Activated naive CD4-positive, alpha-beta T cell treated with anti-CD3 and anti-CD28 coated beads for 36 hours (primary cell): ENCODE measurements around the gene HTR3C. TPM values are rescaled to one million over a fixed set of nuclear protein-coding genes. Genes with fewer than 3 reads are reported as not detected.
"Not testable (repeated sequence)": the region's sequence is repeated elsewhere in the genome, so short reads cannot be mapped to it uniquely, and the experiment has no call there.

Experiments used
- CTCF ChIA-PET: fragments of 350-600 bp; sonication (Branson Sonifier 250); formaldehyde crosslinking; loops from one replicate; lab custom pipeline; 2021; ENCODE audit warnings: antibody characterized with exemption; lab: Charles Lee
- DNase-seq: peaks from one replicate; pipeline ENCODE4 v3.0.0-alpha.2; 2020
- H3K27ac Mint-ChIP-seq: one replicate; pipeline ENCODE4 v1.8.0; 2021; ENCODE audit warnings: mild to moderate bottlenecking, mixed read lengths
- H3K27me3 Mint-ChIP-seq: one replicate; pipeline ENCODE4 v1.8.0; 2021; ENCODE audit warnings: low read depth, mixed read lengths
- H3K36me3 Mint-ChIP-seq: one replicate; pipeline ENCODE4 v1.8.0; 2021; ENCODE audit warnings: low read depth, mixed read lengths
- H3K4me1 Mint-ChIP-seq: one replicate; pipeline ENCODE4 v1.8.0; 2021; ENCODE audit warnings: low read depth, mixed read lengths
- H3K4me3 Mint-ChIP-seq: one replicate; pipeline ENCODE4 v1.8.0; 2021; ENCODE audit warnings: mild to moderate bottlenecking, moderate library complexity, mixed read lengths
- H3K9me3 Mint-ChIP-seq: one replicate; pipeline ENCODE4 v1.8.0; 2021; ENCODE audit warnings: mixed read lengths
- intact Hi-C: fragments of 100-400 bp; cut with micrococcal nuclease; formaldehyde crosslinking; loops from one replicate; pipeline ENCODE4 v1.15.1; 2023
- total RNA-seq, 2 experiments: library from RNA; stranded (reverse); gene quantifications; one replicate each; pipeline ENCODE4 v1.2.3, GENCODE V29; 2021

HTR3C gene
- total RNA-seq, 2 experiments from 2014 or later, result not detected

DNA sequence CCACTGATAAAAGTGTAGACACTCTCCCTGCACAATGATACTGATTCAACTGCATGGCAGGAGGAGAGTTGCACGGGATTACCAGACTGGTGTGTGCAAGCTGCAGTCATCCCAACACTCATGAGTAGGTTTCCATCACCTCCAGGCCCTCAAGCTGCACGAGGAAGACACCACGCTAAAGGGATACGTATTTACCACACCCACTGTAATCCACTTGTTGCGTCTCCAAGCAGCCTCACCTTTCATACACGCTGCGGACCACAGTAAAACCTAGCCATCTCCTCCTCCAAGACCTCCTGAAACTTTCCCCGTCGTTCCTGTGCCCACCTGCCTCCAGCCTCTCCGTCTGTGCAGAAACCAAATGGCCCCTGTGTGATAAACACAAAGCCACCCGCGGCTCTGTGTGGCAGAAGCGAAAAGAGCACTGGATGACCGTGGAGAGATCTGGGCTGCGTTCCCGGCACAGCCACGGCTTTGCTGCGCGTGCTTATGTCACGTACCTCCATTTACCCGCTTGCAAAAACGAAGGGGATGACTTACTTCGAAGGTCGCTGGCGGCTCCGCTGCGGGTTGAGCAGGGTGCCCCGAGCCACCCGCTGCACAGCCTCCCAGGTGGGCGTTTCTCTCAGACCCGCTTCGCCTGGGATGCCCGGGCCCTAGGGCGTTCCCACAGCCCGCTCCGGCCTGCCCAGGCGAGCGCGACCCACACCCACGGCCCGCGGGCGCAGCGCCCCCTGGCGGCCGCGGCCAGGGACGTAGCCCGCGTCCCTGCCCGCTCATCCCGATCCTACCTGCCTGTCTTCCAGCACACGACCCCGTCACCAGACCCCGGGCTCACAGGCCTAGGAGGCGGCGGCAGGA, 35.8 kb upstream of the HTR3C start:
- intact Hi-C loops, result loop anchor here (1.0 to 5.0 kb wide), 9 partner anchors 113 to 548 kb away; partner anchors contain the start of genes AP2M1, EEF1AKMT4, EIF2B5 and PARL
- H3K27me3 Mint-ChIP-seq, result no peaks in the 10 kb centered on the region
- H3K36me3 Mint-ChIP-seq, result peaks cover 6% of the 10 kb centered on the region

DNA sequence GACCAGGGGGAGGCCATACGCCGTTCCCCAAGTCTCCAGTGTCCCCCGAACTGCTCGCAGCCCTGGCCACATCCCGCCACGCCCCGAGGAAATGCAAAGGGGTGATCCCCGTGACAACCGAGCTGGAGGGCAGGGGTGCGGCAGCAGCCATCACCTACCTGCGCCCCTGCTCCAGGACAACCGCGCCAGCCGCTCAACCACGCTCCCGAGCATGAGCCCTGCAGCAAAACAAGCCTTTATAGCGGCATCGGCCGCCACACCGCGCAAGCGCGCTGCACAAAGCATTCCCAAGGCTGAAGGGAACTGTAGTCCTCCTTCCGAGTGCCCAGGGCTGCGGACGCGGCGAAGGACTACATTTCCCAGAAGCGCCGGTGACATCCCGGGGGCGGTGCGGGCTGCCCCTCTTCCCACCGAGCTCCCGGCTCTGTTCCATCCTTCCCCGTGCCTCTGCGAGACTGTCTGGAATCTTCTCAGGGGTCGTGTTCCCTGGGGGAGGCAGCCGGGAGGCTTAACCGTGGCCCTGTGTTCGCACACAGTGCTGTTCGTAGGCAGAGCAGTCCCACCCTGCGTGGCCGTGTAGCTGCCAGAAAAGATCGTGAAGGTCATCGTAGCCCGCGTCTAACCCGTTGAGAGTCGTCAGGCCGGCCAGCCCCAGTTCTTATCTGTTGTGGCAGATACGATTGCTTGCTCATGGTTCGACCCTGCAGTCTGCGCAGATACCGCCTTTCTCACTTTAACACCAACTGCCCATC, 35.0 kb upstream of the HTR3C start, which contains the start of gene ABCC5:
ABCC5 (minus strand) TSS at position 213 of the 752 bp plus-strand sequence. CDS start 3,492 bp downstream, outside the sequence.
- Mint-ChIP-seq H3K36me3 (peaks cover 5% of the 10 kb centered on the region), H3K9me3 (no peaks in the 10 kb centered on the region), H3K27ac (peak within 1 kb of the TSS; percentile 77), H3K4me1 (peaks cover 16% of the 10 kb centered on the region), H3K27me3 (no peaks in the 10 kb centered on the region), H3K4me3 (peak within 1 kb of the TSS; percentile 98)
- intact Hi-C loops, result loop anchor here (1.0 to 5.0 kb wide), 9 partner anchors 114 to 549 kb away; partner anchors contain the start of genes AP2M1, EEF1AKMT4, EIF2B5 and PARL
- DNase-seq, result peak; percentile 88
- CTCF ChIA-PET, result interaction anchor here (0.5 to 2.0 kb wide), 9 partner anchors 11 to 141 kb away, joined by 3 to 12 read pairs (median 4); no protein-coding TSS in a partner anchor

More for the DNA sequence above, 35.8 kb upstream of the HTR3C start:
- peak; percentile 36 for DNase-seq
- H3K9me3 Mint-ChIP-seq, result no peaks in the 10 kb centered on the region
- H3K4me1 Mint-ChIP-seq, result peaks cover 16% of the 10 kb centered on the region
- CTCF ChIA-PET, result interaction anchor here (0.8 to 3.2 kb wide), 8 partner anchors 10 to 121 kb away, joined by 3 to 27 read pairs (median 4); partner anchors contain the start of gene HTR3C
- peak overlapping the region; percentile 77 for H3K27ac Mint-ChIP-seq
- peak overlapping the region; percentile 98 for H3K4me3 Mint-ChIP-seq

DNA sequence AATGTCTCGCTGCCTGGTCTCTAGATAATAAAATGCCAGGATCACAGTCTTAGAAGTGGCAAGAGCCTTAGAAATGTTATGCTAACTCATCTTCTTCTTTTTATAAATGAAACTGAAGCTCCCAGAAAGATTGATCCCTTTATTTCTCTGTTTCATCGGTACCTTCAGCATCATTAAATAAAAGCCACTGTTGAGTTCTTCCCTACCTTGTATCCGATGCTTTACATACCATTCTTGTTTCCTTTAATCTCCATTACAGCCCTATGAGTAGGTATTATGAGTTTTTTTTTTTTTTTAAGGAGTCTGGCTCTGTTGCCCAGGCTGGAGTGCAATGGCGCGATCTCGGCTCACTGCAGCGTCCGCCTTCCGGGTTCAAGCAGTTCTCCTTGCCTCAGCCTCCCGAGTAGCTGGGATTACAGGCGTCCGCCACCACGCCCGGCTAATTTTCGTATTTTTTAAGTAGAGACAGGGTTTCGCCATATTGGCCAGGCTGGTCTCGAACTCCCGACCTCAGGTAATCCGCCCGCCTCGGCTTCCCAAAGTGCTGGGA, 34.3 kb upstream of the HTR3C start:
- Mint-ChIP-seq H3K4me1 (peaks cover 16% of the 10 kb centered on the region), H3K36me3 (peaks cover 4% of the 10 kb centered on the region), H3K4me3 (peak overlapping the region; percentile 98), H3K27me3 (no peaks in the 10 kb centered on the region), H3K9me3 (no peaks in the 10 kb centered on the region), H3K27ac (no peak overlapping the region)
- intact Hi-C loops, result loop anchor here (5.0 kb wide), 2 partner anchors 136 to 279 kb away; partner anchors contain the start of genes PARL and PSMD2
- CTCF ChIA-PET, result interaction anchor here (0.7 to 2.0 kb wide), 6 partner anchors 12 to 121 kb away, joined by 3 to 12 read pairs (median 4); no protein-coding TSS in a partner anchor
- no peak for DNase-seq

DNA sequence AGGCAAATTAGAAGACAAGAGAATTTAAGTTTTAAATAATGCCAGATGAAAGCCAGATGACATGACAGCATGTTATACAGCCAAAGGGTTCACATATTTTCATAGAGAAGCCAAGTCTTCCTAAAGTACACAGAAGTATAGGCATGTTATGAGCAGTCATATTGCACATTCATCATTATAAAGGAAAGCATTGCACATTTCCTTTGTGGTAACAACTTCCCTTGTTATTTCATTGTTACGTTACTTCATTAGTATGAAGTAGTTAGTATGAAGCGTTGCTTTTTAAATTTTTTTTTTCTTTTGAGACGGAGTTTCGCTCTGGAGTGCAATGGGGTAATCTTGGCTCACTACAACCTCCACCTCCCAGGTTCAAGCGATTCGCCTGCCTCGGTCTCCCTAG, 30.5 kb upstream of the HTR3C start:
- Mint-ChIP-seq H3K4me3 (no peak overlapping the region), H3K9me3 (no peaks in the 10 kb centered on the region), H3K27me3 (no peaks in the 10 kb centered on the region), H3K36me3 (no peaks in the 10 kb centered on the region), H3K27ac (no peak overlapping the region), H3K4me1 (peaks cover 3% of the 10 kb centered on the region)
- intact Hi-C loops, result loop anchor here (1.0 kb wide), 1 partner anchor 113 kb away; the partner anchor contains the start of gene EIF2B5
- no peak for DNase-seq
- CTCF ChIA-PET, result interaction anchor here (0.8 kb wide), 1 partner anchor 10 kb away, joined by 3 read pairs; no protein-coding TSS in a partner anchor

DNA sequence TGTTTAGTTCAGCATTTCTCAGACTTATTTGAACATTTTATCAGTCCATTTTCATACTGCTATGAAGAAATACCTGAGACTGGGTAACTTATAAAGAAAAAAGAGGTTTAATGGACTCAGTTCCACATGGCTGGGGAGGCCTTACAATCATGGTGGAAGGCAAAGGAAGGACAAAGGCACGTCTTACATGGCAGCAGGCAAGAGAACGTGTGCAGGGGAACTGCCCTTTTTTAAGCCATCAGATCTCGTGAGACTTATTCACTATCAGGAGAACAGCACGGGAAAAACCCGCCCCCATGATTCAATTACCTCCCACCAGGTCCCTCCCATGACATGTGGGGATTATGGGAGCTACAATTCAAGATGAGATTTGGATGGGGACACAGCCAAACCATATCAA, 27.6 kb upstream of the HTR3C start:
- H3K27ac Mint-ChIP-seq, H3K36me3 Mint-ChIP-seq, H3K9me3 Mint-ChIP-seq, H3K27me3 Mint-ChIP-seq, DNase-seq, H3K4me1 Mint-ChIP-seq, intact Hi-C loops, H3K4me3 Mint-ChIP-seq: not testable (repeated sequence)
- CTCF ChIA-PET, result interaction anchor here (0.7 kb wide), 1 partner anchor 222 kb away, joined by 3 read pairs; no protein-coding TSS in a partner anchor

DNA sequence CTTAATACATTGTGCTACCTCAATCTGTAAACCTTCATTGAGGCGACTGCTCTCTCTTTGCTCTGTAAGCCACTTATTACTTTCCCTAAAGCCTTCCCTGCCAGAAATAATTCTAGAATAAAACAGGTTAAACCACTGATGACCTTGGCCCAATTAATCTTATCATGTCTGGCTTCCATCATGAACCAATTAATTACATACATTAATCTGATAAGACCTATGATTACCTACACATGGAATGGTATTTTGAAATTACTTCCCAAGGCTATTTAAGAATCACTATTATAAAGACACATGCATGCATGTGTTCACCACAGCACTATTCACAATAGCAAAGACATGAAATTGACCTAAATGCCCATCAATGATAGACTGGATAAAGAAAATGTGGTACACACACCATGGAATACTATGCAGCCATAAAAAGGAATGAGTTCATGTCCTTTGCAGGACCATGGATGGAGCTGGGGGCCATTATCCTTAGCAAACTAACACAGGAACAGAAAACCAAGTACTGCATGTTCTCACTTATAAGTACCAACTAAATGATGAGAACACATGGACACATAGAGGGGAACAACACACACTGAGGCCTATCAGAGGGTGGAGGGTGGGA, 24.5 kb upstream of the HTR3C start:
- CTCF ChIA-PET, H3K4me1 Mint-ChIP-seq, intact Hi-C loops: not testable (repeated sequence)

DNA sequence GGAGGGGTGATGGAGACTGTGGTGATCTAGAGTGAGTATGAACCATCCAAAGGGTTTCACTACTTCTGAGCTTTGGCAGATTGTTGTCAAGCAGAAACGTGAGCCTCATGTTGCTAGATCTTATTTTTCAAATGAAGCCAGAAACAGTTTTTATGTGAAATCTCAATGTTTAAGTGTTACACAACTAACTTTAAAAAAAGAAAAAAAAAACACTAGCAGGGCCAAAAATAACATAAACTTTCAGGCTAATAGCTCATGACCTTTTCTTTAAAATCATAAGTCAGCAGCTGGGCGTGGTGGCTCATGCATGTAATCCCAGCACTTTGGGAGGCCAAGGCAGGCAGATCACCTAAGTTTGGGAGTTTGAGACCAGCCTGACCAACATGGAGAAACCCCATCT, 23.4 kb upstream of the HTR3C start:
- CTCF ChIA-PET, result interaction anchor here (0.7 kb wide), 1 partner anchor 822 kb away, joined by 6 read pairs; no protein-coding TSS in a partner anchor
- intact Hi-C loops, result no loop called here
- peaks cover 3% of the 10 kb centered on the region for H3K27me3 Mint-ChIP-seq
- no peaks in the 10 kb centered on the region for H3K4me1 Mint-ChIP-seq
- no peaks in the 10 kb centered on the region for H3K36me3 Mint-ChIP-seq
- H3K4me3 Mint-ChIP-seq, result no peak overlapping the region
- DNase-seq, result no peak
- H3K27ac Mint-ChIP-seq, result no peak overlapping the region
- H3K9me3 Mint-ChIP-seq, result no peaks in the 10 kb centered on the region

More for the DNA sequence above, 24.5 kb upstream of the HTR3C start:
- H3K36me3 Mint-ChIP-seq, DNase-seq, H3K27me3 Mint-ChIP-seq, H3K4me3 Mint-ChIP-seq, H3K9me3 Mint-ChIP-seq, H3K27ac Mint-ChIP-seq: not testable (repeated sequence)

DNA sequence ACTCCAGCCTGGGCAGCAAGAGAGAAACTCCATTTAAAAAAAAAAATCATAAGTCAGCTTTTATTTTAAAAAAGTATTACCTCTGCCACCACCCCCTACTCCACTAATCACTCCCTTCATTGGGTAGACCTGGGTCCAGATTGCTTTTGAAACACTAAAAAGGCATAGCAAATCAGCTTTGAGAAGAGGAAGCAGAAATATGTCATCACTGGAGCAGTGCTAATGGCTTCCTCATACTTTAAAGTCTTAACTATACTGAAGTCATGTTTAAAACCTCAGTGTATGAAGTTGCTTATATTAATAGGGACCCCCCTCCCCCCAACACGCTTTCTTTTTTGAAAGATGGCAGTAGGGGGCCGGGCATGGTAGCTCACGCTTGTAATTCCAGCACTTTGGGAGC, 22.3 kb upstream of the HTR3C start:
- Mint-ChIP-seq H3K9me3 (no peaks in the 10 kb centered on the region), H3K4me3 (no peak overlapping the region), H3K27me3 (peaks cover 3% of the 10 kb centered on the region), H3K27ac (no peak overlapping the region), H3K36me3 (no peaks in the 10 kb centered on the region), H3K4me1 (no peaks in the 10 kb centered on the region)
- no peak for DNase-seq
- CTCF ChIA-PET, result interaction anchor here (0.6 kb wide), 1 partner anchor 1874 kb away, joined by 3 read pairs; no protein-coding TSS in a partner anchor
- intact Hi-C loops, result no loop called here

DNA sequence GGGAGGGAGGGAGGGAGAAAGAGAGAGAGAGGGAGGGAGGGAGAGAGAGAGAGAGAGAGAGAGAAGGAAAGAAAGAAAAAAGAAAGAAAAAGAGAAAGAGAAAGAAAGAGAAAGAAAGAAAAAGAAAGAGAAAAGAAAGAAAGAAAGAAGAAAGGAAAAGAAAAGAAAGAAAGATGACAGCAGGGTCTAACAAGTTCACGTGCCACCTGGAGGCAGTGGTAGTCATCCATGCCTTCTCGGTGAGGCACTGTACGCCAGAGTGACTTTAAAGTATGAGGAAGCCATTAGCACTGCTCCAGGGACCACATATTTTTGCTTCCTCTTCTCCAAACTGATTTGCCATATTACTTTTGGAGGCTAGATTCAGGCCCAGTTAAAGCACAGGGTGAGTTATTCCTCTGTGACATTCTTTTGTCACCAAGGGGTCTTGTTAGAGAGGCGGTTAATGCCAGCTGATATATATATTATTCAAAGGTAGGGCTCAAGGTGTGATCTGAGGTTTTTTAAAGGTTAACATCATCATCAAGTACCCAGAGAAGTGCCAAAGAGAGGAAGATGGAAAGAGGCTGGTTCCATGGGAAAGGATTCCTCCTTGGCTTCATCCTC, 21.6 kb upstream of the HTR3C start, which contains the start of gene HTR3D:
HTR3D (plus strand) TSS at position 556 of the 606 bp plus-strand sequence; CDS start at position 556, 0 bp downstream.
- no peaks in the 10 kb centered on the region for H3K36me3 Mint-ChIP-seq
- H3K27ac Mint-ChIP-seq, result no peak within 1 kb of the TSS
- H3K4me1 Mint-ChIP-seq, result no peaks in the 10 kb centered on the region
- intact Hi-C loops, result no loop called here
- DNase-seq, result no peak
- no peak within 1 kb of the TSS for H3K4me3 Mint-ChIP-seq
- CTCF ChIA-PET, result no interaction called here
- H3K9me3 Mint-ChIP-seq, result no peaks in the 10 kb centered on the region
- H3K27me3 Mint-ChIP-seq, result peaks cover 3% of the 10 kb centered on the region

DNA sequence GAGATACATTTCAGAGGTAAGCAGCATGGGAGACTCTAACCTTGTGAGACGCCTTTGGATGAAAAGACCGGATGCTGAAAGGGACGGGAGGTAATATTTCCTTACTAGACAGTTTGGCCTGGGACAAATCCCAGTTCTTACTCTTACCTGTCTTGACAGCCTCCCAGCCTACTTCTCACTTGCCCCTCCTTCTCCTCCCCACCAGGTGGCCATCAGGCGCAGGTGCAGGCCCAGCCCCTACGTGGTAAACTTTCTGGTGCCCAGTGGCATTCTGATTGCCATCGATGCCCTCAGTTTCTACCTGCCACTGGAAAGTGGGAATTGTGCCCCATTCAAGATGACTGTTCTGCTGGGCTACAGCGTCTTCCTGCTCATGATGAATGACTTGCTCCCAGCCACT, 15.0 kb upstream of the HTR3C start:
- CTCF ChIA-PET, result no interaction called here
- H3K36me3 Mint-ChIP-seq, result no peaks in the 10 kb centered on the region
- H3K4me1 Mint-ChIP-seq, result no peaks in the 10 kb centered on the region
- H3K27me3 Mint-ChIP-seq, result no peaks in the 10 kb centered on the region
- no peak overlapping the region for H3K4me3 Mint-ChIP-seq
- DNase-seq, result no peak
- intact Hi-C loops, result no loop called here
- no peaks in the 10 kb centered on the region for H3K9me3 Mint-ChIP-seq
- H3K27ac Mint-ChIP-seq, result no peak overlapping the region

DNA sequence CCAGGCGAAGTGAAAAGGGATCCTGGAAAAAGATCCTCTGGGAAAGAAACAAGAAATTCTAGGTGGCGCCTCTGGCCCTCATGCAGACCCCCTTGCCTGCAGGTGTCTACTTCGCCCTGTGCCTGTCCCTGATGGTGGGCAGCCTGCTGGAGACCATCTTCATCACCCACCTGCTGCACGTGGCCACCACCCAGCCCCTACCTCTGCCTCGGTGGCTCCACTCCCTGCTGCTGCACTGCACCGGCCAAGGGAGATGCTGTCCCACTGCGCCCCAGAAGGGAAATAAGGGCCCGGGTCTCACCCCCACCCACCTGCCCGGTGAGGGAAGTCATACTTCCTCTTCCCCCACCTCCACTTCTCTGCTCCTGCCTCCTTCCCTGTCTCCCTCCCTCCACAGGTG, 14.5 kb upstream of the HTR3C start:
- DNase-seq, H3K27ac Mint-ChIP-seq, H3K27me3 Mint-ChIP-seq, H3K9me3 Mint-ChIP-seq, CTCF ChIA-PET, intact Hi-C loops, H3K4me1 Mint-ChIP-seq, H3K36me3 Mint-ChIP-seq, H3K4me3 Mint-ChIP-seq: not testable (repeated sequence)
